ENCODE measurements around the gene CSNK1A1L.

CSNK1A1L gene

GRCh38 chr13:37141011-37141410 is 35.5 kb upstream of the CSNK1A1L start:
- H2AFZ ChIP-seq (ENCODE audit: low read length): no peak overlapping the region
- no peak overlapping the region for H3K4me3 ChIP-seq (ENCODE audit: low read length, poor library complexity, severe bottlenecking)
- H4K20me1 ChIP-seq (ENCODE audit: insufficient read depth, low read length, poor library complexity, severe bottlenecking): no peaks in the 10 kb centered on the region
- no peaks in the 10 kb centered on the region for H3K4me1 ChIP-seq (ENCODE audit: insufficient read depth, low read length, poor library complexity, severe bottlenecking)
- no peaks in the 10 kb centered on the region for H3K79me2 ChIP-seq (ENCODE audit: insufficient read depth, low read length)
- no peak overlapping the region for H3K4me2 ChIP-seq (ENCODE audit: low read depth, low read length, poor library complexity, severe bottlenecking)
- H3K9ac ChIP-seq (ENCODE audit: low read depth, low read length, poor library complexity, severe bottlenecking): no peak overlapping the region
- no peaks in the 10 kb centered on the region for H3K9me3 ChIP-seq (ENCODE audit: insufficient read depth, low read depth, low read length)
- no peaks in the 10 kb centered on the region for H3F3A ChIP-seq (ENCODE audit: low read depth)
- no peaks in the 10 kb centered on the region for H3K27me3 ChIP-seq (ENCODE audit: insufficient read depth, low read length, poor library complexity, severe bottlenecking)
- TF ChIP-seq CTCF (conservative IDR thresholded peaks at IDR 0.05; ENCODE audit: low read length) (no peak), EZH2phosphoT487 (IDR thresholded peaks at IDR 0.05; ENCODE audit: borderline replicate concordance) (no peak)
- no peaks in the 10 kb centered on the region for H3K36me3 ChIP-seq (ENCODE audit: insufficient read depth, low read length)
- 0 out of 2 replicates have a peak, but pooled peaks cover 3% of the 10 kb centered on the region for H3K9me2 ChIP-seq (replicated peaks; ENCODE audit: low read depth, low read length)

GRCh38 chr13:37139356-37139755 is 33.9 kb upstream of the CSNK1A1L start:
- Histone ChIP-seq H3K9ac (ENCODE audit: low read depth, low read length, poor library complexity, severe bottlenecking) (no peak overlapping the region), H3K4me1 (ENCODE audit: insufficient read depth, low read length, poor library complexity, severe bottlenecking) (no peaks in the 10 kb centered on the region), H3F3A (ENCODE audit: low read depth) (no peaks in the 10 kb centered on the region), H3K4me3 (ENCODE audit: low read length, poor library complexity, severe bottlenecking) (no peak overlapping the region), H3K9me2 (replicated peaks; ENCODE audit: low read depth, low read length) (0 out of 2 replicates have a peak, but pooled peaks cover 3% of the 10 kb centered on the region), H3K4me2 (ENCODE audit: low read depth, low read length, poor library complexity, severe bottlenecking) (no peak overlapping the region), H2AFZ (ENCODE audit: low read length) (no peak overlapping the region), H3K27me3 (ENCODE audit: insufficient read depth, low read length, poor library complexity, severe bottlenecking) (no peaks in the 10 kb centered on the region), H3K36me3 (ENCODE audit: insufficient read depth, low read length) (no peaks in the 10 kb centered on the region), H3K9me3 (ENCODE audit: insufficient read depth, low read depth, low read length) (no peaks in the 10 kb centered on the region), H4K20me1 (ENCODE audit: insufficient read depth, low read length, poor library complexity, severe bottlenecking) (no peaks in the 10 kb centered on the region), H3K79me2 (ENCODE audit: insufficient read depth, low read length) (no peaks in the 10 kb centered on the region)
- TF ChIP-seq EZH2phosphoT487 (IDR thresholded peaks at IDR 0.05; ENCODE audit: borderline replicate concordance) (no peak), CTCF (conservative IDR thresholded peaks at IDR 0.05; ENCODE audit: low read length) (no peak)

- no peak overlapping the region for H3K4me2 ChIP-seq (ENCODE audit: low read depth, low read length, poor library complexity, severe bottlenecking)
- H3K9me3 ChIP-seq (ENCODE audit: insufficient read depth, low read depth, low read length): no peaks in the 10 kb centered on the region
- no peaks in the 10 kb centered on the region for H3K4me1 ChIP-seq (ENCODE audit: insufficient read depth, low read length, poor library complexity, severe bottlenecking)
- no peak overlapping the region for H3K4me3 ChIP-seq (ENCODE audit: low read length, poor library complexity, severe bottlenecking)
- H3F3A ChIP-seq (ENCODE audit: low read depth): no peaks in the 10 kb centered on the region
- H3K79me2 ChIP-seq (ENCODE audit: insufficient read depth, low read length): no peaks in the 10 kb centered on the region
- H3K9me2 ChIP-seq (replicated peaks; ENCODE audit: low read depth, low read length): 0 out of 2 replicates have a peak, but pooled peaks cover 3% of the 10 kb centered on the region
- TF ChIP-seq EZH2phosphoT487 (IDR thresholded peaks at IDR 0.05; ENCODE audit: borderline replicate concordance) (no peak), CTCF (conservative IDR thresholded peaks at IDR 0.05; ENCODE audit: low read length) (no peak)
- no peaks in the 10 kb centered on the region for H3K27me3 ChIP-seq (ENCODE audit: insufficient read depth, low read length, poor library complexity, severe bottlenecking)
- H3K9ac ChIP-seq (ENCODE audit: low read depth, low read length, poor library complexity, severe bottlenecking): no peak overlapping the region
- no peak overlapping the region for H2AFZ ChIP-seq (ENCODE audit: low read length)
- H4K20me1 ChIP-seq (ENCODE audit: insufficient read depth, low read length, poor library complexity, severe bottlenecking): no peaks in the 10 kb centered on the region
- no peaks in the 10 kb centered on the region for H3K36me3 ChIP-seq (ENCODE audit: insufficient read depth, low read length)
Measured at GRCh38 chr13:37138926-37139325, 33.5 kb upstream of the CSNK1A1L start.
